ENCODE results near the gene MRGPRX2. TPM values are rescaled to one million over a fixed set of nuclear protein-coding genes. Genes with fewer than 3 reads are reported as not detected.

MRGPRX2 gene
- total and polyA plus RNA-seq, 2 donors (not counting 3 experiments of a cell fraction or from before 2014, with no cell fraction given): not detected

DNA sequence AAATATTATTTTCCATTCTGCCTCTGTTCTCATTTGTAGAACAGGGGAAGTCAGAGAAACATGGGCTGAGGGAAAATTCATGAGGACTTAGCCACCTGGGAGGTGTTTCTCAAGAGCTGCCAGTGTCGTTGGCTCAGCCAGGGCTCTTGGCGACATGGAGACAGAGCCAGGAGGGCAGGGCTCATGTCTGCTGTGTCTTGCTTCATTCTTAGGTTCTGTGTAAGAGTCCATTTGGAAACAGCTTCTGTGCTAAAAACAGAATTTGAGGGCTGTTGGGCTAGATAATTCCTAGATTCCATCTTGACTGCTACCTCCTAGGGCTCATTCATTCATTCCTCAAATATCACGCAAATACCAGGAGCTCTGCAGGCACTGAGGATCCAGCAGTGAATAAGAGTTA lies 15.1 kb upstream of the MRGPRX2 start:
- dilution Hi-C loops (cut with MboI; ENCODE audit: extremely low pct_ligation_motif_present, low sequenced_read_pairs): no loop called here
- H3K36me3 ChIP-seq (ENCODE audit: control insufficient read depth in 2 of 2, extremely low read depth in 1 of 2, insufficient read depth in 2 of 2, low read length in 2 of 2): no peaks in the 10 kb centered on the region
- POLR2A ChIA-PET: no interaction called here
- no peaks in the 10 kb centered on the region for H4K20me1 ChIP-seq (replicated peaks; ENCODE audit: control insufficient read depth, extremely low read depth, insufficient read depth, low read length)
- CTCF ChIA-PET: interaction anchor here (1.2 to 6.8 kb wide), 15 partner anchors 9 to 474 kb away, joined by 4 to 121 read pairs (median 12); partner anchors contain the start of gene MRGPRX2
- H3K4me2 ChIP-seq (ENCODE audit: insufficient read depth, low read length): no peak overlapping the region
- no peaks in the 10 kb centered on the region for H3K27me3 ChIP-seq (ENCODE audit: control insufficient read depth in 2 of 2, insufficient read depth in 2 of 2, low read length in 2 of 2)
- DNase-seq (ENCODE audit: low read depth, low spot score) (no peak), FAIRE-seq (no peak)
- peaks cover 36% of the 10 kb centered on the region for H3K4me1 ChIP-seq (ENCODE audit: control insufficient read depth, extremely low read depth, insufficient read depth, low read length)
- no peaks in the 10 kb centered on the region for H3K9me3 ChIP-seq (replicated peaks; ENCODE audit: control insufficient read depth, insufficient read depth, low read length)
- no TSS peak for BruUV-seq (replicated peaks)
- intact Hi-C loops (cut with micrococcal nuclease): loop anchor here (2.0 to 10.0 kb wide), 2 partner anchors 75 to 669 kb away; no protein-coding TSS in a partner anchor
- no peak overlapping the region for H3K9ac ChIP-seq (replicated peaks; ENCODE audit: extremely low read depth, insufficient read depth, low read length)
- no peak overlapping the region for H3K27ac ChIP-seq (ENCODE audit: insufficient read depth, low read depth, low read length)
- no peak overlapping the region for H3K4me3 ChIP-seq (replicated peaks in 1 of 3; ENCODE audit: insufficient read depth in 1 of 3, low read depth in 1 of 3, low read length in 3 of 3)
- H3K79me2 ChIP-seq (ENCODE audit: control insufficient read depth, insufficient read depth, low read length): no peaks in the 10 kb centered on the region
- no peak overlapping the region for H2AFZ ChIP-seq (ENCODE audit: low read depth, low read length)
- no peaks in the 10 kb centered on the region for H3K9me1 ChIP-seq (replicated peaks; ENCODE audit: control insufficient read depth, extremely low read depth, insufficient read depth, low read length)
- TF ChIP-seq, protein P1, sequence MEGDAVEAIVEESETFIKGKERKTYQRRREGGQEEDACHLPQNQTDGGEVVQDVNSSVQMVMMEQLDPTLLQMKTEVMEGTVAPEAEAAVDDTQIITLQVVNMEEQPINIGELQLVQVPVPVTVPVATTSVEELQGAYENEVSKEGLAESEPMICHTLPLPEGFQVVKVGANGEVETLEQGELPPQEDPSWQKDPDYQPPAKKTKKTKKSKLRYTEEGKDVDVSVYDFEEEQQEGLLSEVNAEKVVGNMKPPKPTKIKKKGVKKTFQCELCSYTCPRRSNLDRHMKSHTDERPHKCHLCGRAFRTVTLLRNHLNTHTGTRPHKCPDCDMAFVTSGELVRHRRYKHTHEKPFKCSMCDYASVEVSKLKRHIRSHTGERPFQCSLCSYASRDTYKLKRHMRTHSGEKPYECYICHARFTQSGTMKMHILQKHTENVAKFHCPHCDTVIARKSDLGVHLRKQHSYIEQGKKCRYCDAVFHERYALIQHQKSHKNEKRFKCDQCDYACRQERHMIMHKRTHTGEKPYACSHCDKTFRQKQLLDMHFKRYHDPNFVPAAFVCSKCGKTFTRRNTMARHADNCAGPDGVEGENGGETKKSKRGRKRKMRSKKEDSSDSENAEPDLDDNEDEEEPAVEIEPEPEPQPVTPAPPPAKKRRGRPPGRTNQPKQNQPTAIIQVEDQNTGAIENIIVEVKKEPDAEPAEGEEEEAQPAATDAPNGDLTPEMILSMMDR (IDR thresholded peaks at IDR 0.05; ENCODE audit: extremely low read depth in 1 of 2, insufficient read depth in 1 of 2, low read depth in 1 of 2, low read length in 2 of 2): no peak
- TF ChIP-seq JUN (IDR thresholded peaks at IDR 0.05; ENCODE audit: borderline replicate concordance, insufficient read depth, insufficient read length, low read depth) (no peak), POLR2A (IDR thresholded peaks at IDR 0.05; ENCODE audit: low read depth, low read length) (no peak), MYC (IDR thresholded peaks at IDR 0.05; ENCODE audit: low read depth, low read length) (no peak), EZH2 (IDR thresholded peaks at IDR 0.05; ENCODE audit: borderline replicate concordance, low read depth, low read length, severe bottlenecking) (no peak), FOS (IDR thresholded peaks at IDR 0.05; ENCODE audit: borderline replicate concordance, insufficient read depth, low read length) (no peak), POLR2AphosphoS5 (IDR thresholded peaks at IDR 0.05; ENCODE audit: insufficient read depth, low read depth, low read length) (no peak), GATA2 (IDR thresholded peaks at IDR 0.05; ENCODE audit: insufficient read depth, insufficient read length, low read depth, low read length) (no peak)
- TF ChIP-seq, protein P2, sequence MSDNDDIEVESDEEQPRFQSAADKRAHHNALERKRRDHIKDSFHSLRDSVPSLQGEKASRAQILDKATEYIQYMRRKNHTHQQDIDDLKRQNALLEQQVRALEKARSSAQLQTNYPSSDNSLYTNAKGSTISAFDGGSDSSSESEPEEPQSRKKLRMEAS (IDR thresholded peaks at IDR 0.05; ENCODE audit: insufficient read depth, insufficient read length): no peak

Measured in endothelial cell of umbilical vein (primary cell).